Tibial artery (tissue), 4 donors: Measurements from ENCODE around the gene LPAR5.
A peak's percentile ranks its signal among the peaks of the same experiment; 100 is the strongest.

Experiments used
- DNase-seq, 2 donors: peaks; one replicate each; pipeline ENCODE4 v3.0.0-alpha.2; 2019
- H3K27ac ChIP-seq, 2 donors: fragments of 200-600 bp; sonication (generic) in 1 of 2; 1 replicate in 1 of 2; 2 replicates in 1 of 2; pipeline ENCODE4 v1.5.1; 2018 to 2019; ENCODE audit warnings: mild to moderate bottlenecking in 1 of 2
- H3K27me3 ChIP-seq, 2 donors: fragments of 200-600 bp; sonication (generic) in 1 of 2; one replicate each; pipeline versions ENCODE4 v1.5.1 to v1.6.0; 2016 to 2019
- H3K36me3 ChIP-seq, 3 donors: fragments of 200-600 bp; sonication (generic) in 2 of 3; one replicate each; pipeline ENCODE4 v1.5.1; 2016 to 2019; ENCODE audit warnings: mild to moderate bottlenecking in 2 of 3
- H3K4me1 ChIP-seq, 4 donors: fragments of 200-600 bp; sonication (generic) in 2 of 4; 1 replicate in 3 of 4; 2 replicates in 1 of 4; pipeline ENCODE4 v1.5.1; 2016 to 2019
- H3K4me3 ChIP-seq, 2 donors: fragments of 200-600 bp; sonication (generic) in 1 of 2; 1 replicate in 1 of 2; 2 replicates in 1 of 2; pipeline ENCODE4 v1.5.1; 2018 to 2019; ENCODE audit warnings: mild to moderate bottlenecking in 2 of 2
- H3K9me3 ChIP-seq, 3 donors: fragments of 200-600 bp; sonication (generic) in 1 of 3; one replicate each; pipeline ENCODE4 v1.5.1; 2016 to 2019
- intact Hi-C: fragments of 100-400 bp; cut with DNase I; formaldehyde crosslinking; loops from one replicate; pipeline ENCODE4 v1.15.0; 2023; ENCODE audit warnings: low total_unique reads
- TF ChIP-seq, protein P1 (sequence below), 2 experiments: fragments of 200-600 bp in 1 of 2; fragments of 450-650 bp in 1 of 2; IDR thresholded peaks; one replicate each; pipeline ENCODE4 v1.5.1; 2017 to 2019; ENCODE audit warnings: antibody characterized with exemption in 2 of 2, mild to moderate bottlenecking in 1 of 2, moderate library complexity in 1 of 2

The LPAR5 gene

DNA sequence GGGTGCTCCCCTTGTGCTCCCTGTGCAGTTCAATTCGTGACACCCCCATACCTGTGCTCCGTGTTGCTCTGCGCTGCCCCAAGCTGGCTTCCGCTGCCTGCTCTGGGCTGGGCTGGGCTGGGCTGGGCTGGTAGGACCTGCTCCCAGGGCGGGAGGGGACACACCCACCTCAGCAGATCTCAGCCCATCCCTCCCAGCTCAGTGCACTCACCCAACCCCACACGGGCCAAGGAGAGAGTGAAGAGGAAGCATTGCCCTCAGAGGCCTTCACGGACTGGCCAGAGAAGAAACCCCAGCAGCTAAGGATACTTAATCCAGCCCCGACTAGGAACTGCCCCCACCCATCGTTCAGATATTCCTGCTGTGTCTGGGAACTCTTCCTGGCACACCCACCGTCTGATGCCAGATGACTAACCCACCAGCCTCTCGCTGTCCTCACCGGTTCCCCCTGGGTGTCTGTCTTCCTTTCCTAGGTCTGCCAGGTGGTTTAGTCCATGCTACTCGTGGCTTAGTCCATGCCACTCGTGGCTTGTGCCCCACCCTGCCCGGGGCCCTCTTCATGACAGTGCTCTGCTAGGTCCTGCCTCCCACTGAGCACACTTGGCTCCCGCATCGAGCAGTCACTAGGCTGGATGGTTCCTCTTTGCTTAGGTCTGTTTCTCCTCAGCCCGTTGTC lies at the start of gene LPAR5:
TSS of gene LPAR5 (minus strand) at position 104 of the 676 bp plus-strand sequence. CDS start 14,711 bp downstream, outside the sequence.
- TF ChIP-seq, protein P1, sequence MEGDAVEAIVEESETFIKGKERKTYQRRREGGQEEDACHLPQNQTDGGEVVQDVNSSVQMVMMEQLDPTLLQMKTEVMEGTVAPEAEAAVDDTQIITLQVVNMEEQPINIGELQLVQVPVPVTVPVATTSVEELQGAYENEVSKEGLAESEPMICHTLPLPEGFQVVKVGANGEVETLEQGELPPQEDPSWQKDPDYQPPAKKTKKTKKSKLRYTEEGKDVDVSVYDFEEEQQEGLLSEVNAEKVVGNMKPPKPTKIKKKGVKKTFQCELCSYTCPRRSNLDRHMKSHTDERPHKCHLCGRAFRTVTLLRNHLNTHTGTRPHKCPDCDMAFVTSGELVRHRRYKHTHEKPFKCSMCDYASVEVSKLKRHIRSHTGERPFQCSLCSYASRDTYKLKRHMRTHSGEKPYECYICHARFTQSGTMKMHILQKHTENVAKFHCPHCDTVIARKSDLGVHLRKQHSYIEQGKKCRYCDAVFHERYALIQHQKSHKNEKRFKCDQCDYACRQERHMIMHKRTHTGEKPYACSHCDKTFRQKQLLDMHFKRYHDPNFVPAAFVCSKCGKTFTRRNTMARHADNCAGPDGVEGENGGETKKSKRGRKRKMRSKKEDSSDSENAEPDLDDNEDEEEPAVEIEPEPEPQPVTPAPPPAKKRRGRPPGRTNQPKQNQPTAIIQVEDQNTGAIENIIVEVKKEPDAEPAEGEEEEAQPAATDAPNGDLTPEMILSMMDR (IDR thresholded peaks at IDR 0.05) = no peak
- intact Hi-C loops = no loop called here
- no peaks in the 10 kb centered on the region for H3K36me3 ChIP-seq
- H3K4me1 ChIP-seq = peaks cover 0 to 3% (median 0%) of the 10 kb centered on the region in 4 donors
- no peak within 1 kb of the TSS for H3K27ac ChIP-seq
- peaks cover 0 to 20% of the 10 kb centered on the region in 2 donors for H3K27me3 ChIP-seq
- DNase-seq = peak in 1 of 2 donors; percentile 54
- no peaks in the 10 kb centered on the region for H3K9me3 ChIP-seq
- H3K4me3 ChIP-seq = peak within 1 kb of the TSS in 1 of 2 donors; percentile 10

DNA sequence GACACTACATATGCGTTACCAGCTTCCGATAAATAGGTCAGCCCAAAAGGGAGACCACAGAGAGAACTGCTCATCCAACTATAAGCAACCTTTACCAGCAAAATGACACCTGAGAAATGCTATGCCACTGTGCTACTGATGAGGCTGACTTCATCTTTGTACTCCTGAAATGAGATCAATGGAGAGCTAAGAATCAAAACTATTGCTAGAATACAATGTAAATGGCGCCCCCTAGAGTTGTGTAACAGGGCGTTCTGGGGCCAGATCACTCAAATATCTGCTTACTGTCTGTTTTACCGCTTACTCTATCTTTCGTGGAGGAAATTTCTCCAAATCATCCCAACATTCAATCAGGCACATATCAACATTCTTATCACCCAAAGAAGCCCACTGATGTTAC lies 48.9 kb upstream of the LPAR5 start:
- no peak for DNase-seq
- Histone ChIP-seq H3K36me3 (peaks cover 1 to 17% (median 8%) of the 10 kb centered on the region in 3 donors), H3K27ac (no peak overlapping the region), H3K27me3 (no peaks in the 10 kb centered on the region), H3K9me3 (no peaks in the 10 kb centered on the region), H3K4me3 (no peak overlapping the region), H3K4me1 (peaks cover 0 to 31% (median 17%) of the 10 kb centered on the region in 4 donors)
- intact Hi-C loops = no loop called here
- TF ChIP-seq, protein P1 (IDR thresholded peaks at IDR 0.05) = peak; percentile 24 to 32

DNA sequence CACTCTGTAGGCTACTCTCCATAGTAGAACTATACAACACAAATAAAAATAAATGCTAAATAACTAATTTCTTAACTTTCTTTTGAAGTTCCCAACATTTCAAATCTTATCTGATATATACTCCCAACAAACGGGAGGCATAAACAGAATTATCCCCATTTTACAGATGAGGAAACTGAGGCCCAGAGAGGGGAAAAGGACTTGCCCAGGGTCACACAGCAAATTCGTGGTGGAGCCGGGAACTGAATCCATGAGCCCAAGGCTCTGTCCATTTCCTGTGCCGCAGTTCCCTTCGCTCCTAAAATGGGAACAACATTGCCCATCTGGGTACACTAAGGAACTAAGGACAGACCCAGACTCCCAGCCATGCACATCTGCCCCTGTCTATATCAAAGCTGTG lies 41.2 kb upstream of the LPAR5 start:
- Histone ChIP-seq H3K4me1 (no peaks in the 10 kb centered on the region), H3K36me3 (peaks cover 66 to 90% (median 83%) of the 10 kb centered on the region in 3 donors), H3K9me3 (no peaks in the 10 kb centered on the region), H3K27me3 (no peaks in the 10 kb centered on the region), H3K27ac (no peak overlapping the region), H3K4me3 (no peak overlapping the region)
- no peak for DNase-seq
- TF ChIP-seq, protein P1 (IDR thresholded peaks at IDR 0.05) = no peak
- intact Hi-C loops = no loop called here

DNA sequence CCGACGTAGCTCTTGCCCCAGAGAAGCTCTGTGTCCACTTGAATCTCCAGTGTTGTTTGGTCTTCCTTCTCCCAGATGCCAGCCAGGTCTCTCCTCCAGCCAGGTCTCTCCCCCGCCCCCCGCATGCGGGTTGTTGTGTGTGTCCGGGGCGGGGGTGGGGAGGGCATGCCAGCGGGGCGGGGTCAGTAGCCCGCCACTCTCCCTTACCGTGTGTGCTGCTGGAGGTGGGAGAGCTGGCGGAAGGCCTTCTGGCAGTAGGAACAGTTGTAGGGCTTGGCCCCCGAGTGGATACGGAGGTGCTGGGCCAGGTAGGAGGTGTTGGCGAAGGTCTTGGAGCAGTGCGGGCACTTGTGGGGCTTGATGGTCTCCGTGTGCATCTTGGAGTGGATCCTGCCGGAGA lies 36.4 kb upstream of the LPAR5 start:
- no peaks in the 10 kb centered on the region for H3K9me3 ChIP-seq
- H3K4me3 ChIP-seq = no peak overlapping the region
- TF ChIP-seq, protein P1 (IDR thresholded peaks at IDR 0.05) = no peak
- no peak overlapping the region for H3K27ac ChIP-seq
- H3K4me1 ChIP-seq = no peaks in the 10 kb centered on the region
- peaks cover 87 to 100% (median 99%) of the 10 kb centered on the region in 3 donors for H3K36me3 ChIP-seq
- no peak for DNase-seq
- intact Hi-C loops = no loop called here
- no peaks in the 10 kb centered on the region for H3K27me3 ChIP-seq

DNA sequence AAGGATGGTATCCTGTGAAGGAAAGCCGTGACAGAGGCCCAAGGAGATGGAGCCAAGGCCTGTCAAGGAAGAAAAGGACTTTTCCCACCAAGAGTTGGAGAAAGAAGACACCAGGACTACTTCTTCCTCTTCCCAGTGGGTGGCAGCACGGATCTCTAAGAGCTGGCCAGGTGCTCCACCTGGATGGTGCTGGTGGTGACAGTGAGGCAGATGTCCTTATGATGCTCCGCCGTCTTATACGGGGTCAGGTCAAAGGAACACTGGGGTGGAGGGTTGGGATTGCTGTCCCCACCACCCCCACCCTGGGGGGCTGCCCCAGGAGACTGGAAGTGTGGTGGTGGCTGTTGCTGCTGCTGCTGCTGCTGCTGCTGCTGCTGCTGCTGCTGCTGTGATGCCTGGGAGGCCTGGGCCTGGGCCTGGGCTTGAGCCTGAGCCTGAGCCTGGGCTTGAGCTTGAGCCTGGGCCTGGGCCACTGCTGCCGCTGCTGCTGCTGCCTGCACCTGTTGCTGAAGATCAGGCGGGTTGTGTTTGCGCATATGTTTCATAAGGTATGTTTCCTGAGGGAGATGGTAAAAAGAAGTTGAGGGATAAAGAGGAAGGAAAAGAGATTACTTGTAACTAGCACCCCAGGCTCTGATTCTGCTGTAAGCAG lies 31.9 kb upstream of the LPAR5 start:
- Histone ChIP-seq H3K36me3 (peaks cover 59 to 68% (median 60%) of the 10 kb centered on the region in 3 donors), H3K4me3 (no peak overlapping the region), H3K9me3 (no peaks in the 10 kb centered on the region), H3K27me3 (no peaks in the 10 kb centered on the region), H3K4me1 (no peaks in the 10 kb centered on the region), H3K27ac (no peak overlapping the region)
- TF ChIP-seq, protein P1 (IDR thresholded peaks at IDR 0.05) = no peak
- intact Hi-C loops = loop anchor here (10.0 kb wide), 1 partner anchor 53 kb away; no protein-coding TSS in a partner anchor
- DNase-seq = no peak
